Erythroblast (primary cell): ENCODE measurements around the gene TBC1D10B.
"Not testable (repeated sequence)": the region's sequence is repeated elsewhere in the genome, so short reads cannot be mapped to it uniquely, and the experiment has no call there.

Experiments used
- DNase-seq, 2 experiments: peaks; one replicate each; lab custom pipeline; 2025; lab: John Stamatoyannopoulos, UW
- GATA1 ChIP-seq: IDR thresholded peaks from 2 replicates; pipeline ENCODE4 v1.6.1; 2011; ENCODE audit warnings: low read depth, mild to moderate bottlenecking, control low read depth, low read length, moderate library complexity
- POLR2A ChIP-seq: IDR thresholded peaks from 2 replicates; pipeline ENCODE4 v1.6.1; 2011; ENCODE audit warnings: mild to moderate bottlenecking, low read length

Gene TBC1D10B

DNA sequence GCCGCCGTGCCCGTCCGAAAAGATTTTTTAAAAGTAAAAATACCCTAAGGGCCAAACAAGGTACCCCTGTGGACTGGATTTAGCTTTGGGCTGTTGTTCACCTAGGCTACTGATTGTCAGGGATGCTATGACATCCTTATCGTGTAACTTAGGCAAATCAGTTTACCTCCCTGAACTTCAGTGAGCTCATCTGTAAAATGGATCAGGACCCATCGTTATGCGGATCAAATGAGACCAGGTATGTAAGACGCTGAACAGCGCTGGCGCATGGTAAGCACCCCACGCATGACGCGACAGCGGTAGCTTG lies 36.5 kb upstream of the TBC1D10B start:
- no peak for DNase-seq
- TF ChIP-seq POLR2A (no peak), GATA1 (no peak)

DNA sequence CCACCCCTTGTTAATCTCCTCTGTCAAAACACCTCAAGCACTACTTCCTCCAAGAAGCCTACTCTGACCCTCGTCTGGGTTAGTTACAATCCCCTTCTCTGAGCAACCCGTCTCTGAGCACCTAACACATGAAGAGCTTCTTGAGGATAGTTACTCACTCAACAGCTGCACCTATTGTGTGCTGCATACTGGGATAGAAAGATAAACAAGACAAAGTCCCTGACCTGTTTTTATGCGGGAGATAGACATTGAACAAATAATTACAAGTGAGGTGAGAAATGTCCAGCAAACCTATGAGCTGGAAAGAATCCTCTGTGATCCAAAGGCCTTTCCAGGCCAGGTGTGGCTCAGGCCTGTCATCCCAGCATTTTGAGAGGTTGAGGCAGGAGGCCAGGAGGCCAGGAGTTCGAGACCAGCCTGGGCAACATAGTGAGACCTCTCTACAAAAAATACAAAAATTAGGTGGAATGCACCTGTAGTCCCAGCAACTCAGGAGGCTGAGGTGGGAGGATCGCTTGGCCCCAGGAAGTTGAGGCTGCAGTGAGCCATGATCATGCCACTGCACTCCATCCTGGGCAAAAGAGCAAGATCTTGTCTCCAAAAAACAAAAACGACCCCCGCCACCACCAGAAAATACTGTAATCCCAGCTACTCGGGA lies 31.6 kb upstream of the TBC1D10B start:
- TF ChIP-seq GATA1 = no peak
- no peak for TF ChIP-seq POLR2A
- DNase-seq = no peak

DNA sequence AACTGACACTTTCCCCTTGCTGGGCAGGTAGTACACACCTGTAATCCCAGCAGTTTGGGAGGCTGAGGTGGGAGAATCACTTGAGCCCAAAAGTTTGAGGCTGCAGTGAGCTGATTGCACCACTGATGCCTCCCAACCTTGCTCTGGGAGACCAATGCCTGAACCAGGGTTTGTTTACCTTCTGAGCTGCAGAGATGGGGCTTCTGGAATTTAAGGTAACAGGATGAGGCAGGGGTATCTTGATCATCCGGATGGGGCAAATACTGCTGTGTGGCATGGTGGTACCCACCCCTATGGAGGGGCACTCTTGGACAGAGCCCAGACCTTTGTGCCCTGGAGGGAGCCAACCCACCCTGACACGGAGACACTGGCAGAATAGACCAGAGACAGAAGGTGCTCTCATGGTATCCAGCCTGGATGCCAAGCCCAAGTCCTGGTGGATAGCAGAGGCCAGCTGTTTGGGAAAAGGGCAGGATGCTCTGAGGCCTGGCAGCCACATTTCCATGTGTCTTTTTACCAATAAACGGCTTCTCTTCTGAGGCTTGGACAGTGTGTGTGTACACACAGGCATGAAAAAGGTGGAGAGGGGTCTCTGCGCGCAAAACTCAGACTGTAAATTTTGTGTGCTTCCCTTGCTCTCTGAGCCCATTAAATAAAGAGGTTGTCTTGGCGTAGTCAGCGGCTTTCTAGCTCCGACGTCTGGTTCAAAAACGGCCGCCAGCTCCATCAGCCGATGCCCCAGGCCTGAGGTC lies 29.3 kb upstream of the TBC1D10B start:
- no peak for DNase-seq
- TF ChIP-seq GATA1 (no peak), POLR2A (no peak)

DNA sequence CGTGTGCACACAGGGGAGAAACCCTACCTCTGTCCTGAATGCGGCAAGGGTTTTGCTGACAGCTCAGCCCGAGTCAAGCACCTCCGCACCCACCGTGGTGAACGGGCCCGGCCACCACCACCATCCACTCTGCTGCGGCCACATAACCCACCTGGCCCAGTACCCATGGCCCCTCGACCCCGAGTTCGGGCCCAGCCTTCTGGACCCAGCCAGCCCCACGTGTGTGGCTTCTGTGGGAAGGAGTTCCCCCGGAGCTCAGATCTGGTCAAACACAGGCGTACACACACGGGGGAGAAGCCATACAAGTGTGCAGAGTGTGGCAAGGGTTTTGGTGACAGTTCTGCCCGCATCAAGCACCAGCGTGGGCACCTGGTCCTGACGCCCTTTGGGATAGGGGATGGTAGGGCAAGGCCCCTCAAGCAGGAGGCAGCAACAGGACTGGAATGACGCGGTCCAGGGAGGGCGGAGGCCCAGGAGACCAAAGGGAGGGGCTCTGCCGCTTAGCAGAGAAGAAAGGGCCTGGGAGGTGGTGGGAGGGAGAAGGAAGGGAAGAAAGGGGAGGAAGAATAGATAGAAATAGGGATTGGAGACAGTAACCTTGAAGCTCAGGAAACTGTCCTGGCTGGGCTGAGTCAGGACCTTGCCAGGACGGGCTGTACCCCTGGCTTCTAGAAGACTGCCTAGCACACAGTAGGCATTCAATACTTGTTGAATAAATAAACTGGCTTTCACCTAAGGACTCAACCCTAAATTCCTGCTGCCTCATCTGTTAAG lies 28.6 kb upstream of the TBC1D10B start:
- TF ChIP-seq POLR2A = no peak
- TF ChIP-seq GATA1 = no peak
- DNase-seq = no peak

DNA sequence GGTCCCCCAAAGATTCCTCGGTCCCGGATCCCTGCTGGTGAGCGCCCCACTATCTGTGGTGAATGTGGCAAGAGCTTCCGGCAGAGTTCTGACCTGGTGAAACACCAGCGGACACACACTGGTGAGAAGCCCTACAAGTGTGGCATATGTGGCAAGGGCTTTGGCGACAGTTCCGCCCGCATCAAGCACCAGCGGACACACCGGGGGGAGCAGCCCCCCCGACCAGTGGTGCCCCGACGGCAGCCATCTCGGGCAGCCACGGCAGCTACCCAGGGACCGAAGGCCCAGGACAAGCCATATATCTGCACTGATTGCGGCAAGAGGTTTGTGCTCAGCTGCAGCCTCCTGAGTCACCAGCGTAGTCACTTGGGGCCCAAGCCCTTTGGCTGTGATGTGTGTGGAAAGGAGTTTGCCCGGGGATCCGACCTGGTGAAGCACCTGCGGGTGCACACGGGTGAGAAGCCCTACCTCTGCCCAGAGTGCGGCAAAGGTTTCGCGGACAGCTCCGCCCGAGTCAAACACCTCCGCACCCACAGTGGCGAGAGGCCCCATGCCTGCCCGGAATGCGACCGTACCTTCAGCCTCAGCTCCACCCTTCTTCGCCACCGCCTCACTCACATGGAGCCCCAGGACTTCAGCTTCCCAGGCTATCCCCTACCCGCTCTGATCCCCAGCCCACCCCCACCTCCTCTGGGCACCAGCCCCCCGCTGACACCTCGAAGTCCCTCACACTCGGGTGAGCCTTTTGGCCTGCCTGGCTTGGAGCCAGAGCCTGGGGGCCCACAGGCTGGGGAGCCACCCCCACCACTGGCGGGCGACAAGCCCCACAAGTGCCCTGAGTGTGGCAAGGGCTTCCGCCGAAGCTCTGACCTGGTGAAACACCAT lies 27.7 kb upstream of the TBC1D10B start:
- TF ChIP-seq GATA1 = no peak
- no peak for TF ChIP-seq POLR2A
- no peak for DNase-seq

DNA sequence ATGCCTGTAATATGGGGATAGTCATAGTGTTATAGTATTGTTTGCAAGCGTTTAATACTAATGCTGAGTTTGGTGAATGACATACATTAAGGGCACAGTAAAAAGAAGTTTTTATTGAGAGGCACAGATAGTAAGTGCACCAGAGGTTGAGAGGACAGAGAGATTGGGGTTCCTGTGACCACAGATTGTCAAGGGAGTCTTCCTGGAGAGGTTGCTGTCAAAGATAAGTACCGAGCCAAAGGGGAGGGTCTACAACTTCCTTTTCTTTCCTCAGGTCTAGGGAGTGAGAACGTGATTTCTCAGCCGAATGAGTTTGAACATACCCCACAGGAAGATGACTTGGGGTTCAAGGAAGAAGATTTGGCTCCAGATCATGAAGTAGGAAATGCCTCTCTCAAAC lies 26.8 kb upstream of the TBC1D10B start:
- TF ChIP-seq POLR2A (no peak), GATA1 (no peak)
- no peak for DNase-seq

DNA sequence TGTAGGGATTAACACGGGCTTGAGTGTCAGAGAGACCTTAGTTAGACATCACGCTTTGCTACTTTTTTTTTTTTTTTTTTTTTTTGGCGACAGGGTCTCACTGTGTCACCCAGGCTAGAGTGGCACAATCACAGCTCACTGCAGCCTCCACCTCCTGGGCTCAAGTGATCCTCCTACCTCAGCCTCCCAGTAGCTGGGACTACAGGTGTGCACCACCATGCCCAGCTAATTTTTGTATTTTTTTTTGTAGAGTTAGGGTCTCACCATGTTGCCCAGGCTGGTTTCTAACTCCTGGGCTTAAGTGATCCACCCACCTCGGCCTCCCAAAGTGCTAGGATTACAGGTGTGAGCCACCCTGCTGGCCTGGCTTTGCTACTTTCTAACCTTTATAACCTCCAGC lies 26.3 kb upstream of the TBC1D10B start:
- not testable (repeated sequence) for DNase-seq

DNA sequence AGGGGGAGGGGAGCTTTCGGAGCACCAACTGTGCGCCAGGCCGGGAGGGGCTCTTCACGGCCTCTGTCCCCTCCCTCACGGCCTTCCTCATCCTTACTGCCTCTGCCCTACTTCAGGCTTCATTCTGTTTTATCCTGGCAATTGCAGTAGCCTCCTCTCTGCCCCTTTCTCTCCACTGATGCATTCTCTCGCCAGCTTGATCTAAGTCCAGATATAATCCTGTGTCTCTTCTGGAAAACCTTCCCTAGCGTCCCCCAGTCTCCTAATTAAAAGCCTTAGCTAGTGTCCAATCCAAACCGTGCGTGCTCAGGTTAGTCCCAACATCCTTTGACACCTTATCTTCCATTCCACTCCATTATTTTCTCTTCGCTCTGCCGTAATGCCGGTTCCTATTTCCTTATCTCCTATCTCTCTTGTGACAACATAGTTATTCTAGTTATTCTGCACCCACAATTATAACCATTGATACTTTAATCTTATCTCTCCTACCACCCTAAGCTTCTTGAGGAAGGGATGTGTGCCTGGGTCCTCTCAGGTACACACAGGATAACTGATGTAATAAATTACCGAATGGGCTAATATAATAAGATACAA lies 25.8 kb upstream of the TBC1D10B start:
- no peak for TF ChIP-seq POLR2A
- TF ChIP-seq GATA1 = no peak
- DNase-seq = no peak

DNA sequence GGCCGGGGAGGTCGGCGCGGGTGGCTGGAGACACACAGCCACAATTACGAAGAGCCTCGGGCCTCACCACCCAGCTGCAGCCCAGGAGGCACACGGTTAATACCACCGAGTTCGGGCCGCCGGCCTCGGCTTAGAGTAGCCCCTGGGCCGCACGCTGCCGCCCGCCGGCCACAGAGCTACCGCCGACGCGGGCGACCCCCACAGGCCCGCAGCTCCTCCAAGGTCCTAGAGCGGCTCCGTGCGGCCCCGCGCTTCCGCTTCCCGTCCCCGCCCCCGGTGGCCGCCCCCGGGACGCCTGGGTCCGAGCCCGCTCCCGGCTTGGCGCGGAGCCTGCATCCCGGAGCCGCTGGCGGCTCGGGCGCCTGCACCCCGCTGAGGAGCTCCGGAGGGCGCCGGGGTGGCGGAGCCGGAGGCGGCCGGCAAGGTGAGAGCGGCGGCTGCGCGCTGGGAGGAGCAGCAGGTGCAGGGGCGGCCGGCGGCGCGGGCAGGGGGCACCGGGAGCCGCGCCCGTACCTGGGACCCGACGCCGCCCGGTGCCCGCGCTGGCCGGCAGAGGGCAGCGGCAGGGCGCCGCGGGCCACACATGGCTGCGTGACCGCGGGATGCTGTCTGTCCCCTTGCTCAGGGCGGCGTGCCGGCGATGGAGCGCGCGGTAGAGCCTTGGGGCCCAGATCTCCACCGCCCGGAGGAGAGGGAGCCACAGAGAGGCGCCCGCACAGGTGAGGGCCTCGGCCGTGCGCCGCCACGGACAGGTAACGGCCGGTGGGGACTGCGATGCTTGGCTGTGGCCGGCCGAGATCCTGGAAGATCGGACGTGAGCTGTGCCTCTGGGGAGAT lies 25.1 kb upstream of the TBC1D10B start, which contains the start of gene ZNF48:
Gene ZNF48, plus strand, starts transcription at position 266 of the 837 bp plus-strand sequence. Its CDS starts 375 bp downstream, at position 641.
- peak; percentile 87 for DNase-seq
- TF ChIP-seq GATA1 = no peak
- no peak for TF ChIP-seq POLR2A

DNA sequence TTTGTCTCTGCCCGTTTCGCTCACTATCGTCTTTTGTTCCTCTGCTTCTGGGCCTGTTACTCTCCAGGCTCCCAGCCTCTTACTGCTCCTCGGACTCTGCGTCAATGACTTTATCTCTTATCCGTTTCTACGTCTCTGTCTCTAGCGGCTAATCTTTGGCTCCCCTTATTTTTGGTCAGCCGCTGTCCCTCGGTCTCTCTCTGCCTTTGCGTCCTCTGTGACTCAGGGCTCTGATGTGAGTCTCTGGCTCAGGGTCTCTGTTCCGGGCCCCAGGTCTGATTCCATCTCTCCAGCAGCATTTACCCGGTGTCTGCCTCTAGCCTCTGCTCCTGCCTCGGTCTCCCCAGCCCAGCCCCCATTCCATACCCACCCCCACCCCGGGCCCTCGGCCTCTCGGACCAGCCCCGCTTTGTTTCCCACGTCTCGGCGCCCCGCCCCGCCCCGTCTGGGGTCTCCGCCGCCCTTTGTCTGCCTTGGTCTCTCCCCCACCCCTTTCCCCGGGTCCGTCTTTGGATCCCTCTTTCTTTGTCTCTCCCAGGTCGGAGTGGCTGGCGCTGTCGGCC lies 24.4 kb upstream of the TBC1D10B start:
- TF ChIP-seq GATA1 (no peak), POLR2A (peak; percentile 44)
- DNase-seq = peak; percentile 60 to 78

DNA sequence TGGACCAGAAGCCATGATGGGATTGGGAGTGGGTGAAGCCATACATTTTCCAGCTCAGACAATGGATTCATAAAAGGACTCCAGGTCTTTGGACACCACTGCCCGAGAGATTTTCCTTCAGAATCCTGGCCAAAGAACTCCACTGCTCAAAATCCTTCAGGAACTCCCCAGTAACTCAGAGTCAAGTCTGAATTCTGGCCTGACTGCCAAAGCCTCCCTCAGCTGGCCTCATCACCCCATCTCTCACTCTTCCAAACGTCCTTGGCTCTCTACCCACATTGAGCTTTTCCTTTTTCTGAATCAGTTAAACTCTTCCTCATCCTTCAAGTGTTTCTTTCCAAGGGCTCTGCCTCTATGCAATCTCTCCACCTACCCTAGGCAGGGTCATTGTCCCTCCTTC lies 13.2 kb upstream of the TBC1D10B start:
- TF ChIP-seq POLR2A (no peak), GATA1 (no peak)
- no peak for DNase-seq
